ACC112 (cell line): ENCODE results near the gene ADH1B.
"Not testable (repeated sequence)": the region's sequence is repeated elsewhere in the genome, so short reads cannot be mapped to it uniquely, and the experiment has no call there.

Experiments
- H2AFZ ChIP-seq: fragments of 200-600 bp; sonication (generic); one replicate; pipeline ENCODE4 v1.6.0; 2017; ENCODE audit warnings: antibody characterized with exemption, low read length; ENCODE audit not compliant: unreplicated experiment
- H3K27ac ChIP-seq: fragments of 200-600 bp; sonication (generic); 2 replicates; pipeline ENCODE4 v1.5.1; 2014; ENCODE audit warnings: low read depth, mild to moderate bottlenecking, antibody characterized with exemption, low read length, moderate library complexity
- H3K27me3 ChIP-seq: fragments of 200-600 bp; sonication (generic); 2 replicates; pipeline ENCODE4 v1.6.1; 2014; ENCODE audit warnings: mild to moderate bottlenecking, antibody characterized with exemption, low read length, moderate library complexity, mixed read lengths; ENCODE audit not compliant: insufficient read depth
- H3K36me3 ChIP-seq: fragments of 200-600 bp; sonication (generic); 2 replicates; pipeline ENCODE4 v1.6.1; 2016; ENCODE audit warnings: mild to moderate bottlenecking, antibody characterized with exemption, low read length, moderate library complexity, mixed read lengths; ENCODE audit not compliant: insufficient read depth
- H3K4me1 ChIP-seq: fragments of 200-600 bp; sonication (generic); one replicate; pipeline ENCODE4 v1.6.1; 2016; ENCODE audit warnings: low read length, mixed read lengths; ENCODE audit not compliant: insufficient read depth, unreplicated experiment, control insufficient read depth
- H3K4me3 ChIP-seq: fragments of 200-600 bp; sonication (generic); 2 replicates; pipeline ENCODE4 v1.5.1; 2014; ENCODE audit warnings: mild to moderate bottlenecking, low read depth, low read length
- H3K79me2 ChIP-seq: fragments of 200-600 bp; sonication (generic); one replicate; pipeline ENCODE4 v1.6.0; 2016; ENCODE audit warnings: low read length; ENCODE audit not compliant: control insufficient read depth, unreplicated experiment, insufficient read depth

Gene ADH1B

GRCh38 chr4:99352602-99353537, 31.7 kb upstream of the ADH1B start, which contains the start of gene ADH1C:
Gene ADH1C, minus strand, starts transcription at chr4:99352746. Its CDS starts 71 bp downstream, at chr4:99352675.
- H3K4me1 ChIP-seq = no peaks in the 10 kb centered on the region
- no peaks in the 10 kb centered on the region for H3K27me3 ChIP-seq
- no peak within 1 kb of the TSS for H3K4me3 ChIP-seq
- no peaks in the 10 kb centered on the region for H3K36me3 ChIP-seq
- H3K79me2 ChIP-seq = no peaks in the 10 kb centered on the region
- H3K27ac ChIP-seq = no peak within 1 kb of the TSS
- no peak within 1 kb of the TSS for H2AFZ ChIP-seq

GRCh38 chr4:99351487-99351886, 30.3 kb upstream of the ADH1B start:
- Histone ChIP-seq H3K27me3 (no peaks in the 10 kb centered on the region), H2AFZ (no peak overlapping the region), H3K4me1 (no peaks in the 10 kb centered on the region), H3K36me3 (no peaks in the 10 kb centered on the region), H3K27ac (no peak overlapping the region), H3K79me2 (no peaks in the 10 kb centered on the region), H3K4me3 (no peak overlapping the region)

- H3K79me2 ChIP-seq = no peaks in the 10 kb centered on the region
- no peaks in the 10 kb centered on the region for H3K4me1 ChIP-seq
- H3K4me3 ChIP-seq = no peak overlapping the region
- no peak overlapping the region for H3K27ac ChIP-seq
- no peaks in the 10 kb centered on the region for H3K36me3 ChIP-seq
- H3K27me3 ChIP-seq = no peaks in the 10 kb centered on the region
- H2AFZ ChIP-seq = no peak overlapping the region
Measured at GRCh38 chr4:99349338-99349737, 28.1 kb upstream of the ADH1B start.

- not testable (repeated sequence) for H2AFZ ChIP-seq, H3K27ac ChIP-seq, H3K4me3 ChIP-seq, H3K36me3 ChIP-seq, H3K4me1 ChIP-seq, H3K79me2 ChIP-seq, H3K27me3 ChIP-seq
Measured at GRCh38 chr4:99342624-99343023, 21.4 kb upstream of the ADH1B start.

- Histone ChIP-seq H3K4me1 (no peaks in the 10 kb centered on the region), H2AFZ (no peak overlapping the region), H3K4me3 (no peak overlapping the region), H3K27me3 (no peaks in the 10 kb centered on the region), H3K36me3 (no peaks in the 10 kb centered on the region), H3K27ac (no peak overlapping the region), H3K79me2 (no peaks in the 10 kb centered on the region)
Measured at GRCh38 chr4:99341426-99341825, 20.2 kb upstream of the ADH1B start.

GRCh38 chr4:99339172-99339571, 18.0 kb upstream of the ADH1B start:
- Histone ChIP-seq H2AFZ (no peak overlapping the region), H3K4me1 (no peaks in the 10 kb centered on the region), H3K4me3 (no peak overlapping the region), H3K27ac (no peak overlapping the region), H3K36me3 (no peaks in the 10 kb centered on the region), H3K79me2 (no peaks in the 10 kb centered on the region), H3K27me3 (no peaks in the 10 kb centered on the region)

GRCh38 chr4:99336553-99336952, 15.4 kb upstream of the ADH1B start:
- no peaks in the 10 kb centered on the region for H3K27me3 ChIP-seq
- no peak overlapping the region for H2AFZ ChIP-seq
- H3K4me1 ChIP-seq = no peaks in the 10 kb centered on the region
- H3K79me2 ChIP-seq = no peaks in the 10 kb centered on the region
- no peak overlapping the region for H3K4me3 ChIP-seq
- H3K27ac ChIP-seq = no peak overlapping the region
- no peaks in the 10 kb centered on the region for H3K36me3 ChIP-seq

GRCh38 chr4:99334880-99335279, 13.7 kb upstream of the ADH1B start:
- Histone ChIP-seq H3K36me3 (no peaks in the 10 kb centered on the region), H3K4me1 (no peaks in the 10 kb centered on the region), H3K27me3 (no peaks in the 10 kb centered on the region), H3K27ac (no peak overlapping the region), H3K4me3 (no peak overlapping the region), H3K79me2 (no peaks in the 10 kb centered on the region), H2AFZ (no peak overlapping the region)

- Histone ChIP-seq H3K4me1 (no peaks in the 10 kb centered on the region), H3K27ac (no peak overlapping the region), H3K27me3 (no peaks in the 10 kb centered on the region), H3K4me3 (no peak overlapping the region), H2AFZ (no peak overlapping the region), H3K79me2 (no peaks in the 10 kb centered on the region), H3K36me3 (no peaks in the 10 kb centered on the region)
Measured at GRCh38 chr4:99330648-99331047, 9.4 kb upstream of the ADH1B start.

GRCh38 chr4:99329876-99330275, 8.7 kb upstream of the ADH1B start:
- Histone ChIP-seq H3K27me3 (no peaks in the 10 kb centered on the region), H3K4me3 (no peak overlapping the region), H3K27ac (no peak overlapping the region)

GRCh38 chr4:99324979-99325378, 3.8 kb upstream of the ADH1B start:
- Histone ChIP-seq H3K27ac (peak overlapping the region; percentile 36; the same call in 1 of the 2 replicates), H3K79me2 (no peaks in the 10 kb centered on the region), H3K4me3 (no peak overlapping the region), H3K27me3 (no peaks in the 10 kb centered on the region), H3K4me1 (no peaks in the 10 kb centered on the region), H2AFZ (peak overlapping the region; percentile 60), H3K36me3 (no peaks in the 10 kb centered on the region)

More at GRCh38 chr4:99329876-99330275, 8.7 kb upstream of the ADH1B start:
- H3K4me1 ChIP-seq = no peaks in the 10 kb centered on the region
- no peaks in the 10 kb centered on the region for H3K36me3 ChIP-seq
- H3K79me2 ChIP-seq = no peaks in the 10 kb centered on the region
- no peak overlapping the region for H2AFZ ChIP-seq
